HEK293 (cell line): ENCODE measurements around the gene HS3ST5.

Source experiments
- CTCF ChIA-PET: fragments of 350-600 bp; formaldehyde crosslinking; extraction: SDS; loops from one replicate; lab custom pipeline; 2021; ENCODE audit warnings: antibody characterized with exemption; lab: Yijun Ruan, JAX
- POLR2A ChIA-PET: fragments of 300-600 bp; formaldehyde crosslinking; extraction: SDS; loops from one replicate; lab custom pipeline; 2020; ENCODE audit warnings: antibody characterized with exemption, inconsistent platforms; lab: Yijun Ruan, JAX
- H3K27ac ChIP-seq: fragments of 200-500 bp; sonication (Bioruptor generic); 2 replicates; pipeline ENCODE4 v1.5.1; 2014; ENCODE audit warnings: low read depth, low read length, control low read depth, inconsistent platforms; ENCODE audit errors: extremely low read depth
- H3K36me3 ChIP-seq, 2 experiments: fragments of 200-500 bp in 1 of 2; sonication (Bioruptor generic) in 1 of 2; 1 replicate in 1 of 2; 2 replicates in 1 of 2; pipeline ENCODE4 v1.5.1; 2014 to 2017; ENCODE audit warnings: inconsistent platforms in 2 of 2, low read length in 2 of 2; ENCODE audit not compliant: control insufficient read depth in 2 of 2, insufficient read depth in 1 of 2
- H3K4me1 ChIP-seq: fragments of 200-500 bp; sonication (Bioruptor generic); 2 replicates; pipeline ENCODE4 v1.5.1; 2014; ENCODE audit warnings: mild to moderate bottlenecking, low read length, inconsistent platforms; ENCODE audit not compliant: control insufficient read depth, insufficient read depth
- H3K4me3 ChIP-seq: 2 replicates; pipeline ENCODE4 v1.5.1; 2011; ENCODE audit warnings: low read depth, mild to moderate bottlenecking, control low read depth, low read length, moderate library complexity
- H3K9me3 ChIP-seq: fragments of 200-500 bp; sonication (Bioruptor generic); 2 replicates; pipeline ENCODE4 v1.5.1; 2014; ENCODE audit warnings: low read depth, low read length, inconsistent platforms; ENCODE audit not compliant: control insufficient read depth, insufficient read depth
- AEBP2 ChIP-seq: fragments of 450-650 bp; formaldehyde crosslinking; IDR thresholded peaks from 2 replicates; pipeline ENCODE4 v1.5.1; 2016; ENCODE audit warnings: missing biosample characterization, missing genetic modification characterization, borderline replicate concordance
- MEIS1 ChIP-seq: sonication (generic); formaldehyde crosslinking; IDR thresholded peaks from 2 replicates; pipeline ENCODE4 v1.8.1; 2022; ENCODE audit warnings: missing genetic modification reagents, mild to moderate bottlenecking, borderline replicate concordance
- OSR2 ChIP-seq: fragments of 450-650 bp; formaldehyde crosslinking; IDR thresholded peaks from 2 replicates; pipeline ENCODE4 v1.5.1; 2016; ENCODE audit warnings: missing biosample characterization, missing genetic modification characterization
- OVOL3 ChIP-seq: fragments of 450-650 bp; formaldehyde crosslinking; IDR thresholded peaks from 2 replicates; pipeline ENCODE4 v1.5.1; 2016; ENCODE audit warnings: missing biosample characterization, missing genetic modification characterization
- REST ChIP-seq: fragments of 450-650 bp; formaldehyde crosslinking; IDR thresholded peaks from 2 replicates; pipeline ENCODE4 v1.5.1; 2016; ENCODE audit warnings: missing biosample characterization, missing genetic modification characterization
- TRIM28 ChIP-seq: IDR thresholded peaks from 2 replicates; pipeline ENCODE4 v1.6.1; 2011; ENCODE audit warnings: low read length, control low read depth, borderline replicate concordance
- YY1 ChIP-seq: fragments of 450-650 bp; formaldehyde crosslinking; IDR thresholded peaks from 2 replicates; pipeline ENCODE4 v1.5.1; 2018; ENCODE audit warnings: missing biosample characterization, missing genetic modification characterization
- ZBTB20 ChIP-seq: fragments of 450-650 bp; formaldehyde crosslinking; IDR thresholded peaks from 2 replicates; pipeline ENCODE4 v1.5.1; 2016; ENCODE audit warnings: missing biosample characterization, missing genetic modification characterization
- ZBTB21 ChIP-seq: fragments of 450-650 bp; formaldehyde crosslinking; IDR thresholded peaks from 2 replicates; pipeline ENCODE4 v1.5.1; 2017; ENCODE audit warnings: missing biosample characterization, missing genetic modification characterization
- ZFP3 ChIP-seq: fragments of 450-650 bp; formaldehyde crosslinking; IDR thresholded peaks from 2 replicates; pipeline ENCODE4 v1.5.1; 2016; ENCODE audit warnings: low read depth, missing biosample characterization, missing genetic modification characterization
- ZNF112 ChIP-seq: fragments of 450-650 bp; formaldehyde crosslinking; IDR thresholded peaks from 2 replicates; pipeline ENCODE4 v1.5.0; 2017; ENCODE audit warnings: missing biosample characterization, missing genetic modification characterization
- ZNF16 ChIP-seq: fragments of 450-650 bp; formaldehyde crosslinking; IDR thresholded peaks from 2 replicates; pipeline ENCODE4 v1.5.1; 2016; ENCODE audit warnings: low read depth, missing biosample characterization, missing genetic modification characterization
- ZNF214 ChIP-seq: fragments of 450-650 bp; formaldehyde crosslinking; IDR thresholded peaks from 2 replicates; pipeline ENCODE4 v1.5.1; 2017; ENCODE audit warnings: missing biosample characterization, mild to moderate bottlenecking, missing genetic modification characterization, borderline replicate concordance
- ZNF394 ChIP-seq: fragments of 450-650 bp; formaldehyde crosslinking; IDR thresholded peaks from 2 replicates; pipeline ENCODE4 v1.5.1; 2016; ENCODE audit warnings: missing biosample characterization, missing genetic modification characterization, mild to moderate bottlenecking, moderate library complexity, borderline replicate concordance
- ZNF513 ChIP-seq: fragments of 450-650 bp; IDR thresholded peaks from 2 replicates; pipeline ENCODE4 v1.5.1; 2018; ENCODE audit warnings: missing biosample characterization, missing genetic modification characterization
- ZNF521 ChIP-seq: fragments of 450-650 bp; formaldehyde crosslinking; IDR thresholded peaks from 2 replicates; pipeline ENCODE4 v1.5.1; 2017; ENCODE audit warnings: missing biosample characterization, mild to moderate bottlenecking, missing genetic modification characterization
- ZNF610 ChIP-seq: fragments of 450-650 bp; formaldehyde crosslinking; IDR thresholded peaks from 2 replicates; pipeline ENCODE4 v1.5.1; 2016; ENCODE audit warnings: missing biosample characterization, missing genetic modification characterization, borderline replicate concordance
- ZNF623 ChIP-seq: fragments of 450-650 bp; formaldehyde crosslinking; IDR thresholded peaks from 2 replicates; pipeline ENCODE4 v1.5.1; 2016; ENCODE audit warnings: missing biosample characterization, missing genetic modification characterization
- ZNF76 ChIP-seq: fragments of 450-650 bp; formaldehyde crosslinking; IDR thresholded peaks from 2 replicates; pipeline ENCODE4; 2016; ENCODE audit warnings: low read depth, missing biosample characterization, missing genetic modification characterization, borderline replicate concordance
- ZNF785 ChIP-seq: fragments of 450-650 bp; formaldehyde crosslinking; IDR thresholded peaks from 2 replicates; pipeline ENCODE4 v1.5.1; 2016; ENCODE audit warnings: missing biosample characterization, missing genetic modification characterization
- ZNF843 ChIP-seq: fragments of 450-650 bp; formaldehyde crosslinking; IDR thresholded peaks from 2 replicates; pipeline ENCODE4 v1.5.1; 2016; ENCODE audit warnings: missing biosample characterization, missing genetic modification characterization
- ZSCAN23 ChIP-seq: fragments of 450-650 bp; formaldehyde crosslinking; IDR thresholded peaks from 2 replicates; pipeline ENCODE4 v1.5.1; 2016; ENCODE audit warnings: missing biosample characterization, missing genetic modification characterization
- ZSCAN4 ChIP-seq: fragments of 450-650 bp; formaldehyde crosslinking; IDR thresholded peaks from 2 replicates; pipeline ENCODE4 v1.5.1; 2017; ENCODE audit warnings: missing biosample characterization, missing genetic modification characterization

HS3ST5 gene

DNA sequence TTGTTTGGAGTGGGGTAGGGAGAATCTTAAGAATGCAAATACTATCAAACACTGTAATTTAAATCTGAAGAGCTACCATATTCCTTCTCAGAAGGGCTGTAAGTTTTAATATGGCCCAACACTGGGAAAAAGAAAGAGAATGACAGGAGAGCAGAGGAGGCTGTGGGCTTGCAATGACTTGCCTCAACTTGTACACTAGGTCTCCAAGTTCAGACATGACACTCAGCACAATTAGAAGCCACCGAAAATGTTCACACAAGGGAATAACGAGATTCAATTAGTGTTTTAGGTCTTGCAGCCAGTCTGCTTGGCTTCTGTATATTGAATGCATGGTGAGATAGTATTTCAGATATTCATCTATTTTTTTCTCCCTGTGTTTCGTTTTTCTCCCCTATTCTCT is 89.4 kb downstream of the HS3ST5 start (continued):
- TF ChIP-seq AEBP2 (tag by site-specific recombination): no peak

DNA sequence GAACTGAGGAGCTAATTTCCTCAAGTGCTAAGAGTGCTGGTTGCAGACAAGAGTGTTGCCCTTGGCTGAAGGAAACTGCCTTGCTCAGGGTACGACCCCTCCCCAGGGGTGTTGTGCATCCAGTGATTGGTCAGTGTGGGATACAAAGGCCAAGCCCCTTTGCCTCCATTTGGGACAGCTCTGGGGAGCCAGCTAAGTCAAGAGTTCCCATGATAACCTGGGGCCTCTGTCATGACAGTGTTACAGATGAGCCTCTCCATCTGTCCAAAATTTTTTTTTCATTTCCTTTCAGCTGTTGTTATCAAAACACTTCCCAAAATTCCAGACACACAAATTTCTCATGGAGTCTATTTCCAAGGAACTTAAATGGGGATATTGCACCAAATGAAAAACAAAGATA is 93.3 kb downstream of the HS3ST5 start:
- H3K27ac ChIP-seq: no peak overlapping the region
- ChIA-PET POLR2A (no interaction called here), CTCF (interaction anchor here (0.6 kb wide), 1 partner anchor 150 kb away, joined by 4 read pairs; no protein-coding TSS in a partner anchor)

GRCh38 chr6:114247101-114247500 is 95.7 kb downstream of the HS3ST5 start:
- POLR2A ChIA-PET: no interaction called here
- H3K9me3 ChIP-seq: no peaks in the 10 kb centered on the region
- H3K36me3 ChIP-seq: no peaks in the 10 kb centered on the region
- CTCF ChIA-PET: interaction anchor here (0.8 to 1.0 kb wide), 2 partner anchors 77 to 252 kb away, joined by 3 to 4 read pairs; no protein-coding TSS in a partner anchor
- no peak overlapping the region for H3K27ac ChIP-seq
- H3K4me1 ChIP-seq: peaks cover 10% of the 10 kb centered on the region; the same call in 1 of the 2 replicates
- no peak overlapping the region for H3K4me3 ChIP-seq
- TF ChIP-seq ZNF843 (tag by site-specific recombination) (no peak), ZSCAN4 (no peak), ZNF513 (no peak), ZNF76 (tag by site-specific recombination) (no peak), ZNF112 (tag by site-specific recombination) (no peak), ZSCAN23 (tag by site-specific recombination) (no peak), MEIS1 (CRISPR knock-in tag) (no peak), ZNF394 (tag by site-specific recombination) (no peak), ZNF521 (tag by site-specific recombination) (no peak), AEBP2 (tag by site-specific recombination) (no peak), OSR2 (tag by site-specific recombination) (peak; percentile 45; the same call in 1 of the 2 replicates), ZBTB20 (tag by site-specific recombination) (no peak), YY1 (no peak), OVOL3 (no peak), TRIM28 (peak; percentile 75; the same call in 1 of the 2 replicates), REST (no peak), ZNF785 (tag by site-specific recombination) (no peak)

More for the DNA sequence above, 93.3 kb downstream of the HS3ST5 start:
- TF ChIP-seq ZBTB21 (tag by site-specific recombination): no peak
- no peak for TF ChIP-seq ZNF16 (tag by site-specific recombination)
- no peak for TF ChIP-seq ZNF623 (tag by site-specific recombination)
- TF ChIP-seq ZNF610 (tag by site-specific recombination): no peak
- TF ChIP-seq ZFP3 (tag by site-specific recombination): no peak
- no peak for TF ChIP-seq ZNF214 (tag by site-specific recombination)
- Histone ChIP-seq H3K4me3 (no peak overlapping the region), H3K9me3 (no peaks in the 10 kb centered on the region), H3K4me1 (peaks cover 10% of the 10 kb centered on the region; the same call in 1 of the 2 replicates), H3K36me3 (no peaks in the 10 kb centered on the region)
